Urinary bladder (tissue), 4 donors: ENCODE data around the gene ADAP1. TPM values are rescaled to one million over a fixed set of nuclear protein-coding genes. Genes with fewer than 3 reads are reported as not detected.

ENCODE experiments used
- DNase-seq: peaks from one replicate; pipeline ENCODE4 v3.0.0-alpha.2; 2015; ENCODE audit errors: extremely low spot score
- H3K27ac ChIP-seq: one replicate; pipeline ENCODE4 v1.5.1; 2013; ENCODE audit warnings: low read depth, mild to moderate bottlenecking, moderate library complexity
- H3K36me3 ChIP-seq: one replicate; pipeline ENCODE4 v1.6.1; 2013; ENCODE audit warnings: mild to moderate bottlenecking, moderate library complexity; ENCODE audit not compliant: insufficient read depth
- H3K4me1 ChIP-seq: one replicate; pipeline ENCODE4 v1.6.1; 2013; ENCODE audit warnings: mild to moderate bottlenecking, moderate library complexity; ENCODE audit not compliant: insufficient read depth
- H3K4me3 ChIP-seq: one replicate; pipeline ENCODE4 v1.5.1; 2013; ENCODE audit warnings: low read depth, low read length
- WGBS: extraction: QIAGEN DNeasy Blood & Tissue Kit; methylation state at CpG from one replicate; pipeline ENCODE4 v1.1.7; 2013; 5-methylcytosine and 5-hydroxymethylcytosine counted together
- polyA plus RNA-seq: library from polyadenylated mRNA; stranded (reverse); fragments of 200-250 nt; gene quantifications from one replicate; pipeline ENCODE4 v1.2.3, GENCODE V29; 2013
- total RNA-seq: library from RNA; depleted of rRNA; stranded (reverse); fragments of >200 nt; gene quantifications from one replicate; pipeline ENCODE4 v1.2.3, GENCODE V29; 2014
- donor health status: healthy with polysubstance abuse.
- donor health status: healthy.

The ADAP1 gene
- total and polyA plus RNA-seq, 2 donors = 11.7 to 13.7 TPM

- Histone ChIP-seq H3K27ac (no peak overlapping the region), H3K4me1 (no peaks in the 10 kb centered on the region), H3K36me3 (no peaks in the 10 kb centered on the region), H3K4me3 (no peak overlapping the region)
- 80% methylated on average over 12 of the region's 12 CpGs for WGBS
- DNase-seq = no peak
These were observed 46.3 kb downstream of the ADAP1 start for GRCh38 chr7:908159-908581.

- no peak overlapping the region for H3K4me3 ChIP-seq
- DNase-seq = no peak
- no peaks in the 10 kb centered on the region for H3K4me1 ChIP-seq
- 79% methylated on average over 49 of the region's 49 CpGs for WGBS
- H3K36me3 ChIP-seq = no peaks in the 10 kb centered on the region
- H3K27ac ChIP-seq = no peak overlapping the region
These were observed 47.1 kb downstream of the ADAP1 start for GRCh38 chr7:907158-907980.

- 59% methylated on average over 10 of the region's 10 CpGs for WGBS
- no peak for DNase-seq
- Histone ChIP-seq H3K4me1 (no peaks in the 10 kb centered on the region), H3K27ac (no peak overlapping the region), H3K36me3 (no peaks in the 10 kb centered on the region), H3K4me3 (no peak overlapping the region)
These were observed 47.7 kb downstream of the ADAP1 start for GRCh38 chr7:906776-907157.

- no peak overlapping the region for H3K4me3 ChIP-seq
- WGBS = 52% methylated on average over 20 of the region's 20 CpGs
These were observed 49.6 kb downstream of the ADAP1 start for GRCh38 chr7:904847-905246.

GRCh38 chr7:903921-904755, 50.3 kb downstream of the ADAP1 start:
- H3K27ac ChIP-seq = no peak overlapping the region
- WGBS = 89% methylated on average over 37 of the region's 37 CpGs
- no peaks in the 10 kb centered on the region for H3K36me3 ChIP-seq
- no peaks in the 10 kb centered on the region for H3K4me1 ChIP-seq
- no peak for DNase-seq
- no peak overlapping the region for H3K4me3 ChIP-seq

More at GRCh38 chr7:904847-905246, 49.6 kb downstream of the ADAP1 start:
- Histone ChIP-seq H3K27ac (no peak overlapping the region), H3K36me3 (no peaks in the 10 kb centered on the region), H3K4me1 (no peaks in the 10 kb centered on the region)
- DNase-seq = no peak

GRCh38 chr7:902996-903395, 51.5 kb downstream of the ADAP1 start:
- Histone ChIP-seq H3K36me3 (no peaks in the 10 kb centered on the region), H3K4me3 (no peak overlapping the region), H3K27ac (no peak overlapping the region), H3K4me1 (no peaks in the 10 kb centered on the region)
- WGBS = 87% methylated on average over 22 of the region's 22 CpGs
- DNase-seq = no peak

GRCh38 chr7:901388-902154, 52.9 kb downstream of the ADAP1 start:
- 19% methylated on average over 24 of the region's 24 CpGs for WGBS
- H3K4me1 ChIP-seq = no peaks in the 10 kb centered on the region
- no peak overlapping the region for H3K4me3 ChIP-seq
- no peak for DNase-seq
- H3K27ac ChIP-seq = no peak overlapping the region
- no peaks in the 10 kb centered on the region for H3K36me3 ChIP-seq

- Histone ChIP-seq H3K27ac (no peak overlapping the region), H3K36me3 (no peaks in the 10 kb centered on the region), H3K4me3 (no peak overlapping the region), H3K4me1 (no peaks in the 10 kb centered on the region)
- DNase-seq = no peak
- 77% methylated on average over 8 of the region's 8 CpGs for WGBS
These were observed 53.5 kb downstream of the ADAP1 start for GRCh38 chr7:901041-901387.

GRCh38 chr7:900331-901040, 54.0 kb downstream of the ADAP1 start:
- H3K36me3 ChIP-seq = no peaks in the 10 kb centered on the region
- no peak for DNase-seq
- no peak overlapping the region for H3K27ac ChIP-seq
- no peak overlapping the region for H3K4me3 ChIP-seq
- H3K4me1 ChIP-seq = no peaks in the 10 kb centered on the region
- 84% methylated on average over 26 of the region's 26 CpGs for WGBS

GRCh38 chr7:899806-900205, 54.7 kb downstream of the ADAP1 start:
- no peak for DNase-seq
- H3K36me3 ChIP-seq = no peaks in the 10 kb centered on the region
- 93% methylated on average over 16 of the region's 16 CpGs for WGBS
- no peak overlapping the region for H3K27ac ChIP-seq
- no peaks in the 10 kb centered on the region for H3K4me1 ChIP-seq
- H3K4me3 ChIP-seq = no peak overlapping the region

- no peak overlapping the region for H3K27ac ChIP-seq
- WGBS = 88% methylated on average over 54 of the region's 54 CpGs
- no peak overlapping the region for H3K4me3 ChIP-seq
- no peak for DNase-seq
- no peaks in the 10 kb centered on the region for H3K36me3 ChIP-seq
- no peaks in the 10 kb centered on the region for H3K4me1 ChIP-seq
These were observed 55.4 kb downstream of the ADAP1 start for GRCh38 chr7:898855-899681.

GRCh38 chr7:898460-898854, 56.0 kb downstream of the ADAP1 start:
- H3K36me3 ChIP-seq = no peaks in the 10 kb centered on the region
- no peak overlapping the region for H3K27ac ChIP-seq
- H3K4me3 ChIP-seq = no peak overlapping the region
- DNase-seq = no peak
- 75% methylated on average over 18 of the region's 18 CpGs for WGBS
- no peaks in the 10 kb centered on the region for H3K4me1 ChIP-seq
